Cardiac fibroblast (primary cell): Measurements from ENCODE around the gene CPM.
"Not testable (repeated sequence)": the region's sequence is repeated elsewhere in the genome, so short reads cannot be mapped to it uniquely, and the experiment has no call there.

Experiments used
- DNase-seq, 2 donors: peaks; one replicate each; pipeline versions ENCODE4 v3.0.0 to v3.0.0-alpha.2; 2010; ENCODE audit warnings: low read depth in 2 of 2
- H3K4me3 ChIP-seq, 2 donors: replicated peaks in 1 of 2; 1 replicate in 1 of 2; 2 replicates in 1 of 2; pipeline ENCODE4 v1.5.1; 2011; ENCODE audit warnings: low read depth in 2 of 2, low read length in 2 of 2, mild to moderate bottlenecking in 2 of 2, moderate library complexity in 1 of 2
- TF ChIP-seq, protein P1 (sequence below): IDR thresholded peaks from one replicate; pipeline ENCODE4 v1.5.1; 2011; ENCODE audit warnings: low read depth, mild to moderate bottlenecking, low read length, inconsistent platforms

CPM gene

DNA sequence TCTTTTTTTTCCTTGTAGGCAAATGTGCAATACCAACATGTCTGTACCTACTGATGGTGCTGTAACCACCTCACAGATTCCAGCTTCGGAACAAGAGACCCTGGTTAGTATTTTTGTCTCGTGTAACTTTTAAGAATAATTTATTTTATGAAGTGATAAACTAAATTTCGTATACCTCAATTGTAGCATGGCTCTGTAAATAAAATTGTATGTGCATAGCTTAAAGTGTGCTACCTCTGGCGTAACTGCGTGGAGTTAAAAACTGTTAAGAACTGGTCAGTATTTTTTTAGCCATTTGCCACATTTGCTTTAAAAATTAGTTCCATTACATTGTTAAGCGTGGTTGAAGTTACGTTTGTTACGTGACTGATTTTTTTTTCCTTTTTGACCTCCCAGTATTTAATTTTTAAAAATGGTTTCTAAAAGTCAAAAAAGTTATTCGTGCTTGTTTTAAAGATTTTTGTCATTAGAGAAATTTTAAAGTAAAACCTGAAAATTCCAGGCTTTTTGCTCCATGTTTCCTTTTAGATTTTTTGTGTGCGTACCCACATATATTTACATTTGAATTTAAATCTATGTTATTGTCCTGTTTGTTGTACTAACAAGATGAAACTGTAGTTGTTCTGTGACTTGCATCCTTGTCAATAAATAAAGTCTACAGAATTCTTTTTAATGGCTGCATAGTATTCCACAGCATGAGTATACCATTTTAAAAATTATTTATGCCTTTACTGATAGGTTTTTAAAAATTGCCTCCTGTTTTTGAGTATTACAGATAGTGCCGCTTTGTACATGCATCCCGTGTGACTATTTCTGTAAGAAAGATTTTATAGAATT is 123.6 kb downstream of the CPM start:
- peak in 1 of 2 donors; percentile 39 for DNase-seq
- H3K4me3 ChIP-seq, result peak overlapping the region; percentile 84 to 99
- TF ChIP-seq, protein P1, sequence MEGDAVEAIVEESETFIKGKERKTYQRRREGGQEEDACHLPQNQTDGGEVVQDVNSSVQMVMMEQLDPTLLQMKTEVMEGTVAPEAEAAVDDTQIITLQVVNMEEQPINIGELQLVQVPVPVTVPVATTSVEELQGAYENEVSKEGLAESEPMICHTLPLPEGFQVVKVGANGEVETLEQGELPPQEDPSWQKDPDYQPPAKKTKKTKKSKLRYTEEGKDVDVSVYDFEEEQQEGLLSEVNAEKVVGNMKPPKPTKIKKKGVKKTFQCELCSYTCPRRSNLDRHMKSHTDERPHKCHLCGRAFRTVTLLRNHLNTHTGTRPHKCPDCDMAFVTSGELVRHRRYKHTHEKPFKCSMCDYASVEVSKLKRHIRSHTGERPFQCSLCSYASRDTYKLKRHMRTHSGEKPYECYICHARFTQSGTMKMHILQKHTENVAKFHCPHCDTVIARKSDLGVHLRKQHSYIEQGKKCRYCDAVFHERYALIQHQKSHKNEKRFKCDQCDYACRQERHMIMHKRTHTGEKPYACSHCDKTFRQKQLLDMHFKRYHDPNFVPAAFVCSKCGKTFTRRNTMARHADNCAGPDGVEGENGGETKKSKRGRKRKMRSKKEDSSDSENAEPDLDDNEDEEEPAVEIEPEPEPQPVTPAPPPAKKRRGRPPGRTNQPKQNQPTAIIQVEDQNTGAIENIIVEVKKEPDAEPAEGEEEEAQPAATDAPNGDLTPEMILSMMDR, result no peak

DNA sequence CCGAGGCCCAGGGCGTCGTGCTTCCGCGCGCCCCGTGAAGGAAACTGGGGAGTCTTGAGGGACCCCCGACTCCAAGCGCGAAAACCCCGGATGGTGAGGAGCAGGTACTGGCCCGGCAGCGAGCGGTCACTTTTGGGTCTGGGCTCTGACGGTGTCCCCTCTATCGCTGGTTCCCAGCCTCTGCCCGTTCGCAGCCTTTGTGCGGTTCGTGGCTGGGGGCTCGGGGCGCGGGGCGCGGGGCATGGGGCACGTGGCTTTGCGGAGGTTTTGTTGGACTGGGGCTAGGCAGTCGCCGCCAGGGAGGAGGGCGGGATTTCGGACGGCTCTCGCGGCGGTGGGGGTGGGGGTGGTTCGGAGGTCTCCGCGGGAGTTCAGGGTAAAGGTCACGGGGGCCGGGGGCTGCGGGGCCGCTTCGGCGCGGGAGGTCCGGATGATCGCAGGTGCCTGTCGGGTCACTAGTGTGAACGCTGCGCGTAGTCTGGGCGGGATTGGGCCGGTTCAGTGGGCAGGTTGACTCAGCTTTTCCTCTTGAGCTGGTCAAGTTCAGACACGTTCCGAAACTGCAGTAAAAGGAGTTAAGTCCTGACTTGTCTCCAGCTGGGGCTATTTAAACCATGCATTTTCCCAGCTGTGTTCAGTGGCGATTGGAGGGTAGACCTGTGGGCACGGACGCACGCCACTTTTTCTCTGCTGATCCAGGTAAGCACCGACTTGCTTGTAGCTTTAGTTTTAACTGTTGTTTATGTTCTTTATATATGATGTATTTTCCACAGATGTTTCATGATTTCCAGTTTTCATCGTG is 124.4 kb downstream of the CPM start:
- H3K4me3 ChIP-seq, result peak overlapping the region; percentile 84 to 99
- TF ChIP-seq, protein P1, result no peak
- peak; percentile 92 to 96 for DNase-seq

DNA sequence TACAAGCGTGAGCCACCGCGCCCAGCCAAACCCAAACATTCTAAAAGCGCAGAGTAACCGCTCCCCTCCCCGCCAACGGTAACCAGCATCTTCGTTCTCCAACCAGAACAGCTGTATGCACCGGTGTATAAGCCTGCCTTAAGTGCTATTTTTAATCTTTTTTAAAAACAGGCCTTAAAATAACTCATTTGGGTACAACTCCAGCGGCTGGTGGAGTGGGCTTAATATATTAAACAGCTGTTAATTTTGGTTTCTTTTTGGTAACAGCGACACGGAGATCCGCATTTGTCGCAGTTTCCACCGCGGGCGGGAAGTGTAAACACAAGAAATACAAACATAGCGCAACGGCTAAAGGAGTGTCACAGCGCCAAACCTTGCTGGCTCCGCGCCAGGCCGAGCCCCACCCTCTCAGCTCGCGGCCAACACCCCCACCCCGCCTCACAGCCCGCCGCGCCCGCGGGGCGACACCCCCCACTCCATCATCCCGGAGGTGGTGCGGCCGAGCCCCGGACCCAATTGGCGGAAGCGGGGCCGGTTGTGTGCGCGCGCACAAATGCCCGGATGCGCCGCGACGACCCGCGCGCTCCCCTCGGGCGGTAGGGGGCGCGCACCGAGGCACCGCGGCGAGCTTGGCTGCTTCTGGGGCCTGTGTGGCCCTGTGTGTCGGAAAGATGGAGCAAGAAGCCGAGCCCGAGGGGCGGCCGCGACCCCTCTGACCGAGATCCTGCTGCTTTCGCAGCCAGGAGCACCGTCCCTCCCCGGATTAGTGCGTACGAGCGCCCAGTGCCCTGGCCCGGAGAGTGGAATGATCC is 125.2 kb downstream of the CPM start, which contains the start of gene MDM2:
Gene MDM2 (plus strand): TSS at position 602 of the 812 bp plus-strand sequence. CDS start 301 bp downstream, outside the sequence.
- TF ChIP-seq, protein P1, result peak; percentile 33
- peak; percentile 92 to 95 for DNase-seq
- peak within 1 kb of the TSS; percentile 84 to 99 for H3K4me3 ChIP-seq

DNA sequence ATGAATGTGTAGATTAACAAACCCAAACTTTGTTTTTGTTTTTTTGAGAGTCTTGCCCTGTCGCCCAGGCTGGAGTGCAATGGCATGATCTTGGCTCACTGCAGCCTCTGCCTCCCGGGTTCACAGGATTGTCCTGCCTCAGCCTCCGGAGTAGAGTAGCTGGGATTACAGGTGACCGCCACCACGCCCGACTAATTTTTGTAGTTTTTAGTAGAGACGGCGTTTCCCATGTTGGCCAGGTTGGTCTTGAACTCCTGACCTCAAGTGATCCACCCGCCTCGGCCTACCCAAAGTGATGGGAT is 125.7 kb downstream of the CPM start:
- H3K4me3 ChIP-seq, result peak overlapping the region; percentile 54 to 99
- DNase-seq, result not testable (repeated sequence)

DNA sequence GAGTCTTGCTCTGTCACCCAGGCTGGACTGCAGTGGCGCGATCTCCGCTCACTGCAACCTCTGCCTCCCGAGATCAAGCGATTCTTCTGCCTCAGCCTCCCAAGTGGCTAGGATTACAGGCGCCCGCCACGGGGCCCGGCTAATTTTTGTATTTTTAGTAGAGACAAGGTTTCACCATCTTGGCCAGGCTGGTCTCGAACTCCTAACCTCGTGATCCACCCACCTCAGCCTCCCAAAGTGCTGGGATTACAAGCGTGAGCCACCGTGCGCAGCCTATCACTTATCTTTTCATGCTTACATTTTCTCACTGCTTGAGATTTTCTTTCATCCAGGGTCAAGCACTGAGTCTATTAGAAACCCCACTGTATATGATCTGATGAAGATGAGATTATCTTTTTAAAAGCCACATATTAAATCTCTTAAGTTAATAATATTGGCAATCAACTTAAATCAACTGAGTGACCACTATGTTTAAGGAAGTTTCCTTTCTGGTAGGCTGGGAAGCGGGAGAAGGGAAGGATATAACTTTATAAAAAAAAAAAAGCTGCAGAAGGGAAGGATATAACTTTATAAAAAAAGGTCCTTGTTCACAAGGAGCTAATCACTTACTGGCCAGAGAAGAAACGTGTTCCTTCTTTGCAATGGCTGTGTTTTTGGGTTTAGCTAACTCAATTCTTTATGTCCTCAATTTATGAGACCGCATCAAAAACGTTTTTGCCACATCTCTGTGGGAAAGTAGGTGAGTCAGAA is 126.3 kb downstream of the CPM start:
- no peak for DNase-seq
- no peak overlapping the region for H3K4me3 ChIP-seq
- TF ChIP-seq, protein P1, result no peak

DNA sequence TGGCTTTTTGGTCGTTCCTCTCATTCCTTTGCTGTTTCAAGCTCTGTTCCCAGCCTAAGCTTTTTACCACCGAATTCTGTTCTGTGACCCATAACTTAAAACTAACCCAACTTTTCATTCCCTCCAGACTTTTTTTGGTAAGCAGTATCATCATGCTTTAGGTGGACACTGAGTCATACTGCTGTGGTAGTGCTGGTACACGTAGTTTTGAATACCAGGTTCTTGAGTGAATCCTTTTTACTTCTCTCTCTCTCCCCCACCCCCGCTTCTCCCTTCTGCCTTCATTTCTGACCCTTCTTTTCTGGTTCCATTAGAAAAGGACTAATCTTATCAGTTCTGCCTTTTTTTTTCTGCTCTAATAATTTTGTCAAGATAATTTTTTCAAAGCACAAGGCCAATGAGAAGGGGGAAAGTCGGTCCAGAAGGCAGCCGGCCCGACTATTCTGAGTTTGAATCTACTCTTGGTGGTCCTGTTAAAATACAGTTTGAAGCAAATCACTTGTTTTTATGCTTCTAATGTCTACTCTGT is 127.3 kb downstream of the CPM start:
- peak in 1 of 2 donors; percentile 48 for DNase-seq
- TF ChIP-seq, protein P1, result no peak
- no peak overlapping the region for H3K4me3 ChIP-seq
